ENCODE measurements around the gene SH2D7.
A peak's percentile ranks its signal among the peaks of the same experiment; 100 is the strongest.

Gene SH2D7

DNA sequence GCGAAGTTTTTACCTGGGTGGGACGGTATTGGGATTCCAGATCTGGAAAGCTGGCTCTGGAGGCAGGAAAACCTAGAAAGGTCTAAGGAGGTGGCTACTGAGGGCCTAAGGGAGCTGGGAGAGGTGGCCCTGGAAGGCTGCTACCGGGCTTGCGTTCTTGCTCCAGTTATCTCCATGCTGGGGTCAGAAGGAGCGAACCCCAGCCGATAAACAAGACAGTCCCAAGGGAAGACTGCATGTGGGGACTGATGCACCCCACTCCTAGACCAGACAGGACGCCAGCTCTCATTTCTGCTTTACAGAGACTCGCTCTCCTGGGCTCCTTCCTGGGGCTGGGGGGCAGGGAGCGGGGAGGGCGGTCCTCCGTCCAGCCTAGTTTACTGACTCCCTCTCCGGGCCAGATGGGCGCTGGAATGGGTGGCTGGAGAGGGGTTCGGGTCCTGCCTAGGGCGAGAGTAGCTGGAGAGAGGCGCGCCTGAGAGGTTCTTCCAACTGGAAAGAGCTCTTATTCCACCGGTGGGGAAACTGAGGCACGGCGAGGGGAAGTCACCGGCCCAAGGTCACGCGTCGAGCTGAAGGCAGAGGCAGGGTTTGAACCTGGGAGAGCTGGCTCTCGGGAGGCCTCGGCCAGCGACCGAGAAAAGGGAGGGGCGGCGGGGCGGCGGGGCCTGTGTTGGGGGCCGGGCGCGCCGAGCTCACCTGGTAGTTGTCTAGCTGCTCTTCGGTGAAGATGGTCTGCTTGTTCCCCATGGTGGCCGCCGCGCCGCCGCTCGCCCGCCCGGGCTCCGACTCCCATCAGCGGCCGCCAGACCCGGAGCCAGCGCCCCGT, 38.3 kb downstream of the SH2D7 start:
- Histone ChIP-seq H3K9ac (ENCODE audit: low read length) (no peak overlapping the region), H4K20me1 (ENCODE audit: low read depth, low read length) (no peaks in the 10 kb centered on the region), H3K9me3 (ENCODE audit: insufficient read depth, low read length) (no peaks in the 10 kb centered on the region), H3K9me2 (replicated peaks; ENCODE audit: insufficient read depth, low read length) (no peaks in the 10 kb centered on the region), H3K36me3 (ENCODE audit: low read length) (no peaks in the 10 kb centered on the region), H3K79me2 (ENCODE audit: insufficient read depth, low read length) (no peaks in the 10 kb centered on the region), H3K27ac (ENCODE audit: low read depth, low read length) (no peak overlapping the region), H3F3A (ENCODE audit: insufficient read depth) (0 out of 2 replicates have a peak, but pooled peaks cover 6% of the 10 kb centered on the region), H2AFZ (ENCODE audit: low read depth, low read length, severe bottlenecking) (no peak overlapping the region), H3K4me3 (ENCODE audit: insufficient read depth, low read length, poor library complexity, severe bottlenecking) (no peak overlapping the region), H3K27me3 (ENCODE audit: low read length) (no peaks in the 10 kb centered on the region), H3K4me2 (ENCODE audit: low read depth, low read length, poor library complexity, severe bottlenecking) (peak overlapping the region; percentile 68)
- TF ChIP-seq, protein P1, sequence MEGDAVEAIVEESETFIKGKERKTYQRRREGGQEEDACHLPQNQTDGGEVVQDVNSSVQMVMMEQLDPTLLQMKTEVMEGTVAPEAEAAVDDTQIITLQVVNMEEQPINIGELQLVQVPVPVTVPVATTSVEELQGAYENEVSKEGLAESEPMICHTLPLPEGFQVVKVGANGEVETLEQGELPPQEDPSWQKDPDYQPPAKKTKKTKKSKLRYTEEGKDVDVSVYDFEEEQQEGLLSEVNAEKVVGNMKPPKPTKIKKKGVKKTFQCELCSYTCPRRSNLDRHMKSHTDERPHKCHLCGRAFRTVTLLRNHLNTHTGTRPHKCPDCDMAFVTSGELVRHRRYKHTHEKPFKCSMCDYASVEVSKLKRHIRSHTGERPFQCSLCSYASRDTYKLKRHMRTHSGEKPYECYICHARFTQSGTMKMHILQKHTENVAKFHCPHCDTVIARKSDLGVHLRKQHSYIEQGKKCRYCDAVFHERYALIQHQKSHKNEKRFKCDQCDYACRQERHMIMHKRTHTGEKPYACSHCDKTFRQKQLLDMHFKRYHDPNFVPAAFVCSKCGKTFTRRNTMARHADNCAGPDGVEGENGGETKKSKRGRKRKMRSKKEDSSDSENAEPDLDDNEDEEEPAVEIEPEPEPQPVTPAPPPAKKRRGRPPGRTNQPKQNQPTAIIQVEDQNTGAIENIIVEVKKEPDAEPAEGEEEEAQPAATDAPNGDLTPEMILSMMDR (IDR thresholded peaks at IDR 0.05; ENCODE audit: insufficient read depth, low read length, poor library complexity, severe bottlenecking): no peak
- no peak for TF ChIP-seq EZH2phosphoT487 (conservative IDR thresholded peaks at IDR 0.05; ENCODE audit: low read length)

DNA sequence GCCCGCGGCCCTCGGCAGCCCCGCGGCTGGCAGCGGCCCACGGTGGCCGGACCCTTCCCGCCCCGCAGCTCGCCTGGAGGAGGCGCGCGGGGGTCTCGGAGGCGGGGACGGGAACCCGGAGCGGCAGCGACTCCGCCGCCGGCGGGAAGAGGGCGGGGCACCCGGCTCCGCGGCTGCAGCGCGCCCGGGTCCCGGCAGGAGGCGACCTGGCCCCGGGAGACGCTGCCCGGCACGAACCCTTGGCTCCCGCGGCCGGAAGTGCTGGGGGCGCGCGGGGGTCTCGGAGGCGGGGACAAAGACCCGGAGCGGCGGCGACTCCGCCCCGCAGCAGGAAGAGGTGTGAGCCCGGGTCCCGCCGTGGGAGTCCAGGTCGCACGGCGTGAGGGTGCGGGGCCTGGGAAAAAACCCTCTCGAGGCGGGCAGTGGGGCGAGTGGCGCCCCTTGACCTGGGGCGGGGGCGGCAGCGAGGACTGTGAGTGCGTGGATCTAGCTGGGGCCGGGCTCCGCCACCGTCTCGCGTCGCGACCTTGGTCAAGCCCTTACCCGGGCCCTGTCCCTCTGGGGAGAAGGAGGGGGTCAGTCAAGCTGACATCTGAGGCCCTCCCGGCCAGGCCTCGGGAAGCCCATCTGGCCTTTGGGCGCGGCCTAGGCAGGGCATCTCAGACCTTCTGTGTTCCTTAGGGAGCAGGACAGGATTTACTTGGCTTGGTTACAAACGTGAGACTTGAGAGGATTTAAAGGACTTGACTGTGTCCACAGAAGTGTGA, 39.1 kb downstream of the SH2D7 start, which contains the start of gene CIB2:
Gene CIB2 (minus strand): TSS at position 151 of the 767 bp plus-strand sequence. CDS start 230 bp downstream, outside the sequence.
- Histone ChIP-seq H3K36me3 (ENCODE audit: low read length) (no peaks in the 10 kb centered on the region), H2AFZ (ENCODE audit: low read depth, low read length, severe bottlenecking) (peak within 1 kb of the TSS; percentile 90), H4K20me1 (ENCODE audit: low read depth, low read length) (no peaks in the 10 kb centered on the region), H3K27me3 (ENCODE audit: low read length) (no peaks in the 10 kb centered on the region), H3K4me3 (ENCODE audit: insufficient read depth, low read length, poor library complexity, severe bottlenecking) (peak within 1 kb of the TSS; percentile 84), H3K9ac (ENCODE audit: low read length) (peak within 1 kb of the TSS; percentile 96), H3F3A (ENCODE audit: insufficient read depth) (0 out of 2 replicates have a peak, but pooled peaks cover 6% of the 10 kb centered on the region), H3K9me3 (ENCODE audit: insufficient read depth, low read length) (no peaks in the 10 kb centered on the region), H3K79me2 (ENCODE audit: insufficient read depth, low read length) (no peaks in the 10 kb centered on the region), H3K4me2 (ENCODE audit: low read depth, low read length, poor library complexity, severe bottlenecking) (peak within 1 kb of the TSS; percentile 68), H3K27ac (ENCODE audit: low read depth, low read length) (no peak within 1 kb of the TSS), H3K9me2 (replicated peaks; ENCODE audit: insufficient read depth, low read length) (no peaks in the 10 kb centered on the region)
- TF ChIP-seq EZH2phosphoT487 (conservative IDR thresholded peaks at IDR 0.05; ENCODE audit: low read length): no peak
- TF ChIP-seq, protein P1 (IDR thresholded peaks at IDR 0.05; ENCODE audit: insufficient read depth, low read length, poor library complexity, severe bottlenecking): peak; percentile 40

DNA sequence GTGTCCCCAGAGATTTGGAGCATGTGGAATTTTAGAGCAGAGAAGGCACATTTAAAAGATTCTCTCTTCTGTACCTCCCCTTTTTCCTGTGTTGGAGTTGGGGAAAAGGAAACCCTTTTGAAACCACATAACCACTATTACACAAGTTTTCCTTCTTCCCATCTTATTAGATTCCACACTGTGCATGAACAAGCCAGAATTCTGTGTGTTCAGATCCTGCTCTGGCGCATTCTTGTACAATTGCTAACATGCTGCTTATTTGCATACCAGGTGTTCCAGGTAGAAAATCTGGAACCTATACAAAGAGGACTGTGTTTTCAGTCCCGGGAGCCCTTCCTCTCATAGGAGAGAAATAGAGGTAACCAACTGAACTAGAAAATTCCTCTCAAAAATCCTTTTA, 41.4 kb downstream of the SH2D7 start:
- Histone ChIP-seq H4K20me1 (ENCODE audit: low read depth, low read length) (no peaks in the 10 kb centered on the region), H3K9me2 (replicated peaks; ENCODE audit: insufficient read depth, low read length) (no peaks in the 10 kb centered on the region), H3K9me3 (ENCODE audit: insufficient read depth, low read length) (no peaks in the 10 kb centered on the region), H3F3A (ENCODE audit: insufficient read depth) (0 out of 2 replicates have a peak, but pooled peaks cover 6% of the 10 kb centered on the region), H3K9ac (ENCODE audit: low read length) (no peak overlapping the region), H3K4me3 (ENCODE audit: insufficient read depth, low read length, poor library complexity, severe bottlenecking) (no peak overlapping the region), H3K27me3 (ENCODE audit: low read length) (no peaks in the 10 kb centered on the region), H3K27ac (ENCODE audit: low read depth, low read length) (no peak overlapping the region), H3K36me3 (ENCODE audit: low read length) (no peaks in the 10 kb centered on the region), H3K79me2 (ENCODE audit: insufficient read depth, low read length) (no peaks in the 10 kb centered on the region), H2AFZ (ENCODE audit: low read depth, low read length, severe bottlenecking) (no peak overlapping the region), H3K4me2 (ENCODE audit: low read depth, low read length, poor library complexity, severe bottlenecking) (no peak overlapping the region)
- no peak for TF ChIP-seq EZH2phosphoT487 (conservative IDR thresholded peaks at IDR 0.05; ENCODE audit: low read length)
- TF ChIP-seq, protein P1 (IDR thresholded peaks at IDR 0.05; ENCODE audit: insufficient read depth, low read length, poor library complexity, severe bottlenecking): no peak
